ENCODE data around the gene PIN1. TPM values are rescaled to one million over a fixed set of nuclear protein-coding genes. Genes with fewer than 3 reads are reported as not detected.

The PIN1 gene
- total RNA-seq, 1 donor, result 76.0 TPM

GRCh38 chr19:9857920-9858746 is 23.0 kb downstream of the PIN1 start:
- H3K4me3 ChIP-seq (ENCODE audit: low read depth, low read length), result no peak overlapping the region
- no peak for DNase-seq (ENCODE audit: low read depth)
- no peak for TF ChIP-seq CTCF (IDR thresholded peaks at IDR 0.05; ENCODE audit: insufficient read depth, low read depth, low read length)

GRCh38 chr19:9858766-9859165 is 23.6 kb downstream of the PIN1 start:
- TF ChIP-seq CTCF (IDR thresholded peaks at IDR 0.05; ENCODE audit: insufficient read depth, low read depth, low read length), result no peak
- no peak for DNase-seq (ENCODE audit: low read depth)
- H3K4me3 ChIP-seq (ENCODE audit: low read depth, low read length), result no peak overlapping the region

DNA sequence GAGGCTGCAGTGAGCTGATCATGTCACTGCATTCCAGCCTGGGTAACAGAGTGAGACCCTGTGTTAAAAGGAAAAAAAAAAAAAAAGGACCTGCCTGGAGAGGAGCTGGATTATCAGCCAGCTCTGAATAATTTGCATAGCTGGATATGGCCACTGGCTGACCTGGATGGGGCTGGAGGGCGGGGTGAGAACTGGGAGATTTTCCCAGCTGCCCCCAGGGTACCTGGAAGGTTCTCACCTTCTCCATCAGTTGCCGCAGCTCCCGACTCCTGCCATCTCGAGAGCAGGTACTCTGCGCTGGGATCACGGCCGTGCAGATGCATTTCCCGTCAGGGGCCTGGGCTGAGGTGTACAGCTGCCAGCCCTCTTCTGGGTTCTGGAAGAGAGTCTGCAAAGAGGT is 25.3 kb downstream of the PIN1 start:
- H3K4me3 ChIP-seq (ENCODE audit: low read depth, low read length), result no peak overlapping the region
- TF ChIP-seq CTCF (IDR thresholded peaks at IDR 0.05; ENCODE audit: insufficient read depth, low read depth, low read length), result no peak
- DNase-seq (ENCODE audit: low read depth), result no peak

GRCh38 chr19:9861503-9861902 is 26.4 kb downstream of the PIN1 start:
- no peak overlapping the region for H3K4me3 ChIP-seq (ENCODE audit: low read depth, low read length)
- DNase-seq (ENCODE audit: low read depth), result no peak
- no peak for TF ChIP-seq CTCF (IDR thresholded peaks at IDR 0.05; ENCODE audit: insufficient read depth, low read depth, low read length)

GRCh38 chr19:9862938-9863337 is 27.8 kb downstream of the PIN1 start:
- no peak for TF ChIP-seq CTCF (IDR thresholded peaks at IDR 0.05; ENCODE audit: insufficient read depth, low read depth, low read length)
- H3K4me3 ChIP-seq (ENCODE audit: low read depth, low read length), result no peak overlapping the region
- DNase-seq (ENCODE audit: low read depth), result no peak

GRCh38 chr19:9863759-9864158 is 28.6 kb downstream of the PIN1 start:
- H3K4me3 ChIP-seq (ENCODE audit: low read depth, low read length), result no peak overlapping the region
- no peak for TF ChIP-seq CTCF (IDR thresholded peaks at IDR 0.05; ENCODE audit: insufficient read depth, low read depth, low read length)

More at GRCh38 chr19:9863759-9864158, 28.6 kb downstream of the PIN1 start:
- DNase-seq (ENCODE audit: low read depth), result no peak
